NCI-H2196 treated with DMSO at 0.1 percent for 48 hours (cell line): ENCODE results near the gene KLF3.
A peak's percentile ranks its signal among the peaks of the same experiment; 100 is the strongest.
"Not testable (repeated sequence)": the region's sequence is repeated elsewhere in the genome, so short reads cannot be mapped to it uniquely, and the experiment has no call there.

ENCODE experiments used
- DNase-seq: peaks from one replicate; lab custom pipeline; 2025; ENCODE audit not compliant: unreplicated experiment; lab: John Stamatoyannopoulos, UW

KLF3 gene

GRCh38 chr4:38663801-38664705 is at the start of gene KLF3:
Gene KLF3 (plus strand): TSS chr4:38664199. CDS start chr4:38680626, 16,427 bp downstream.
- DNase-seq: peak; percentile 76

- DNase-seq: no peak
These were observed 49.8 kb upstream of the KLF3 start for GRCh38 chr4:38614231-38614630.

DNA sequence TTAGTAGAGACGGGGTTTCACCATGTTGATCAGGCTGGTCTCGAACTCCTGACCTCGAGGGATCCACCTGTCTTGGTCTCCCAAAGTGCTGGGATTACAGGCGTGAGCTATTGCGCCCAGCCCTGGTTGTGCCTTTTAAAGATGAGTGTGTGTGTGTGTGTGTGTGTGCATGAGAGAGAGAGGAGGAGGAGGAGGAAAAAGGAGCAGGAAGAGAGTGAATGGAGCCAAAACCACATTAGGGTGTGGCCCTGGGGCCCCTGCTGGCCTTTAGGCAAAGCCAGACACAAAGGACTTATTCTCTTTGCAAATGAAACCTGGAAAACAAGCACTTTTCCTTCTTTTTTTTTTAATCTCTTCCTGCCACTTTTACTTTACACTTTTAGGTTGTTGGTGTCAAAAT is 48.2 kb upstream of the KLF3 start:
- no peak for DNase-seq

GRCh38 chr4:38618505-38618904 is 45.5 kb upstream of the KLF3 start:
- DNase-seq: no peak

DNA sequence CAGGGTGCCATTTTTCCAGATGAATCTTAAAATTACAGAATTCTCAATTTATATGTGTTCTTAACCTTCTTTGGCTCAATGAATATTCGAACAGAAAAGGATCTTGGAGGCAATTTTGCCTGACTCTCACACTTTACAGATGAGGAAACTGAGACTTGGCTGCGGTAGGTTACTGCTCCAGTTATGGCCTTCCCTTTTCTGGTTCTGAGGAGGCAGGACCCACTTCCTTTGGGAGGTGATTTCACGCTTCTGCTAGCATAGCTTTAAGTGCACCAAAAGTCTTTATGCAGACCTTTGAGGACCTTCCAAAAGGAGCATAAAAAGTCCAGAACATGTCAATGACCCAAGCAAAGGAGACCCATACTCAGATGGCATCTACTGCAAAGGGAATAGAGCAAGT is 44.7 kb upstream of the KLF3 start:
- DNase-seq: no peak

DNA sequence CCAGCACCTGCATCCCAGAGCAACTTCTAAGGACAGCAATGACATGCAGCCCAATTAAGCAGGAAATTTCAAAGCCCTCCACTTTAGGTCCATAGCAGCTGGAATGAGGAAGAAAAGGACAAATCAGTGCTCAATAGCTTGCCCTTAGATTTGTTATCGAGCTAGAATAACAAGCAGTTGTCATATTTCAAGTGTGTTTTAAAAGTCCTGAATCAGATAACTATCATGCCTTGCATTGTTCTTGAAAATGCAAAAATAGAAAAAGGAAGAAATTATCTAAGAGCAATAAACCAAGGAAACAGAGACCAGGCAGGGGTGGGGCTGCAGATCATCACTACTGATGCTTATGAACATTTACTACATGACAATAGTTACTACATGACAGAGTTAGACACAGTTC is 43.9 kb upstream of the KLF3 start:
- no peak for DNase-seq

DNA sequence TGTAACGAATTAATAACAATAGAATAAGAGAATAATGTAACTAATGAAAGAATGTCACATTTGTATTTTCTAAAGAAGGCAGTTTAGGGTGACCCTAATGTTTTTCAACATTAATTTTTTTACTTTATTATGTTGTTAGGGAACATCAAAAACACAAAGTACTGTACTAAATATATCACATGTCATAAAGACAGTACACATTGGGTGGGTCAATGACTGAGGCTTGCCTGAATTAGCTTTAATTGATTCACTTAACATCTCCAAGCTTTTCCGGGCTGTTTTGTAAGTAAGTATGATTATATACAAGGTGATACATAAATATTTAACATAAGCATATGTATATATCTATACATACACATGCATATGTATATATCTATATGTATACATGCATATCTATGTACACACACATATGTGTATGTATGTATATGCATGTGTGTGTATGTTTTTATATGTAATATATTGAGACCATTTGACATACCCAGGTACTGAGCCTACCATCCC is 43.4 kb upstream of the KLF3 start:
- no peak for DNase-seq

GRCh38 chr4:38621028-38621684 is 42.8 kb upstream of the KLF3 start:
- peak; percentile 84 for DNase-seq

- DNase-seq: no peak
These were observed 42.2 kb upstream of the KLF3 start for GRCh38 chr4:38621831-38622230.

DNA sequence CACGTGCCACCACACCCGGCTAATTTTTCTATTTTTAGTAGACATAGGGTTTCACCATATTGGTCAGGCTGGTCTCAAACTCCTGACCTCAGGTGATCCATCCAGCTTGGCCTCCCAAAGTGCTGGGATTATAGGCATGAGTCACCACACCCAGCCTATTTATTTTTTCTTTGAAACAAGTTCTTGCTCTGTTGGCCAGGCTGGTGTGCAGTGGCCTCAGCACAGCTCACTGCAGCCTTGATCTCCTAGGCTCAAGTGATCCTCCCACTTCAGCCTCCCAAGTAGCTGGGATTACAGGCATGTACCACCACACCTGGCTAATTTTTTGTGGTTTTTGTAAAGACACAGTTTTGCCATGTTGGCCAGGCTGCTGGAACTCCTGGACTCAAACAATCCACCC is 41.7 kb upstream of the KLF3 start:
- DNase-seq: not testable (repeated sequence)

- DNase-seq: no peak
These were observed 40.7 kb upstream of the KLF3 start for GRCh38 chr4:38623260-38623659.

- no peak for DNase-seq
These were observed 39.7 kb upstream of the KLF3 start for GRCh38 chr4:38624311-38624710.

- DNase-seq: no peak
These were observed 38.5 kb upstream of the KLF3 start for GRCh38 chr4:38625508-38625907.

- not testable (repeated sequence) for DNase-seq
These were observed 37.0 kb upstream of the KLF3 start for GRCh38 chr4:38626901-38627444.

- DNase-seq: no peak
These were observed 33.5 kb upstream of the KLF3 start for GRCh38 chr4:38630519-38630918.

GRCh38 chr4:38634047-38634759 is 29.8 kb upstream of the KLF3 start:
- no peak for DNase-seq

DNA sequence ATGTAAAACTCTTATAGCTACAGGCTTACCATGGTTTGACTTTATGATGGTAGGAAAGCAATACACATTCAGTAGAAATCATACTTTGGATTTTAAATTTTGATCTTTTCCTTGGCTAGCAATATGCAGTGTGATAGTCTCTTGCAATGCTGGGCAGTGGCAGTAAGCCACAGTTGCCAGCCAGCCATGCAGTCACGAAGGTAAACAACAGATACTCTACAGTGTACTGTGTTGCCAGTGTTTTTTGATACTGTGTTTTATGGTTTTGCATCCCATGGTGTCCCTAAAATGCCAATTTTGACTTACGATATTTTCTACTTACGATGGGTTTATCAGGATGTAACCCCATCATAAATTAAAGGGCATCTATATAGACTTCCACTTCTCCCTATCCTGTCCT is 24.8 kb upstream of the KLF3 start:
- no peak for DNase-seq

- DNase-seq: no peak
These were observed 22.2 kb upstream of the KLF3 start for GRCh38 chr4:38641811-38642210.

DNA sequence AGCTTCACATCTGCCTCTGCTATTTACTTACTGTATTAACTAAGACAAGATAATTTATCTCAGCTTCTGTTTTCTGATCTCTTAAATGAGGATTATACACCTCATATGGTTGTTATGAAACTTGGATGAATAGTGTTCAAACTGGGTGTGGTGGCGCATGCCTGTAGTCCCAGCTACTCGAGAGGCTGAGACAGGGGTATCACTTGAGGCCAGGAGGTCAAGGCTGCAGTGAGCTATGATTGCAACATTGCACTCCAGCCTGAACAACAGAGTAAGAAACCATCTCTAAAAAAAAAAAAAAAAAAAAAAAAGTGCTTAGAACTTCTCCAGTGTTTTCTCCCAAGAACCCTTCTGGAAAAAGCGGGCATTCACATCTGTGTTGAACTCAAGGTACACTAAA is 19.8 kb upstream of the KLF3 start:
- no peak for DNase-seq

DNA sequence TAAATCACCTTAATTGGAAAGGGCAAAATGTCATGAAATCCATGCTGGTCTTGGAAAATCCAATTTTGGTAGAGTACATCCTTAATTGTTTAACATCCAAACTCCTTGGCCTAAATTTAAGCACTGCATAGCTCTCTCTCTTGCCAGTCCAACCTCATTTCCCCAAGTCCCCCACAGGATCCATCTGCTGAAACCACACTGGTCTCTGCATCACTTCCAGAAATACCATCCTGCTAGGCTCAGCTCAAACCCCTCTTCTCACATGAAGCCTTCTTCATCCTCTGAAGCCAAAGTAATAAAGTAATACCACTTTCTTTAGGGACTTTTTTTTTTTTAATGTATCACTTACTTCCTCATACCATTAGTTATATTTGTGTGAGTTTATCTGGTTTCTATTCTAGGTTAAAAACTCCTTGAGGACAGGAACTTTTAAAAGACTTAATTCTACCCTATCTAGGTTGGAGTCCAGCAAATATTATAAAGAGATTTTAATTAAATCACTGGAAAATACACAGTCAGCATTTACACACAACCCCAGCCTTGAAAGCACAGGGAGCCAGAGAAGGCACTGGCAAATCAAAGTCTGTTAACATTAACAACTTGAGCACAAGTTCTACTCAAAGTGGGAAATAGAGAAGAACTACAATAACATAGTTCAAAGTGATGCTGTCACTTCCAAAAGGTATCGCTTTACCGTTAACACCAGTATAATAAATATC is 16.7 kb upstream of the KLF3 start:
- DNase-seq: no peak

GRCh38 chr4:38650133-38650532 is 13.9 kb upstream of the KLF3 start:
- DNase-seq: no peak
